Natural killer cell (primary cell): Measurements from ENCODE around the gene CYSRT1. TPM values are rescaled to one million over a fixed set of nuclear protein-coding genes. Genes with fewer than 3 reads are reported as not detected.

Experiments
- ATAC-seq, 3 donors: fragments of 150-1000 bp in 2 of 3; fragments of 200-7000 bp in 1 of 3; cut with Tn5 transposase; 1 replicate in 1 of 3; 2 replicates in 2 of 3; pipeline ENCODE4 v1.10.0; 2021; ENCODE audit warnings: mild to moderate bottlenecking in 2 of 3, moderate library complexity in 2 of 3
- DNase-seq, 2 donors: peaks; one replicate each; pipeline versions ENCODE4 v3.0.0 to v3.0.0-alpha.2; 2013 to 2021; ENCODE audit warnings: mixed read lengths in 1 of 2
- H3K27ac ChIP-seq: one replicate; pipeline ENCODE4 v1.5.1; 2013; ENCODE audit warnings: mild to moderate bottlenecking, low read length
- H3K27me3 ChIP-seq: one replicate; pipeline ENCODE4 v1.6.1; 2013; ENCODE audit warnings: low read length; ENCODE audit not compliant: control insufficient read depth, insufficient read depth
- H3K36me3 ChIP-seq: one replicate; pipeline ENCODE4 v1.6.1; 2013; ENCODE audit warnings: low read length; ENCODE audit not compliant: control insufficient read depth, insufficient read depth
- H3K4me1 ChIP-seq: one replicate; pipeline ENCODE4 v1.6.1; 2013; ENCODE audit warnings: low read length; ENCODE audit not compliant: control insufficient read depth, insufficient read depth
- H3K4me3 ChIP-seq: one replicate; pipeline ENCODE4 v1.5.1; 2013; ENCODE audit warnings: low read length
- H3K9me3 ChIP-seq: one replicate; pipeline ENCODE4 v1.6.1; 2013; ENCODE audit warnings: low read length; ENCODE audit not compliant: control insufficient read depth, insufficient read depth
- H3K27ac Mint-ChIP-seq, 2 donors: one replicate each; pipeline ENCODE4 v1.8.0; 2022; ENCODE audit warnings: mild to moderate bottlenecking in 2 of 2, mixed read lengths in 2 of 2, moderate library complexity in 1 of 2
- H3K27me3 Mint-ChIP-seq, 2 donors: one replicate each; pipeline ENCODE4 v1.8.0; 2022; ENCODE audit warnings: low read depth in 2 of 2, mixed read lengths in 2 of 2
- H3K36me3 Mint-ChIP-seq: one replicate; pipeline ENCODE4 v1.8.0; 2022; ENCODE audit warnings: mixed read lengths
- H3K4me1 Mint-ChIP-seq, 2 donors: one replicate each; pipeline ENCODE4 v1.8.0; 2022; ENCODE audit warnings: mixed read lengths in 2 of 2
- H3K4me3 Mint-ChIP-seq: one replicate; pipeline ENCODE4 v1.8.0; 2022; ENCODE audit warnings: mild to moderate bottlenecking, moderate library complexity, mixed read lengths
- H3K9me3 Mint-ChIP-seq, 2 donors: one replicate each; pipeline ENCODE4 v1.8.0; 2022; ENCODE audit warnings: mixed read lengths in 2 of 2
- WGBS: methylation state at CpG from one replicate; pipeline ENCODE4 v1.1.7; 2013; ENCODE audit warnings: missing lambda C conversion rate; ENCODE audit not compliant: insufficient coverage; 5-methylcytosine and 5-hydroxymethylcytosine counted together
- intact Hi-C: fragments of 100-400 bp; cut with micrococcal nuclease; formaldehyde crosslinking; loops from one replicate; pipeline ENCODE4 v1.14.2; 2022
- total RNA-seq, 4 donors: library from RNA; stranded (reverse); fragments of 120-200 nt in 1 of 4; gene quantifications; one replicate each; pipeline versions ENCODE4 v1.2.3 to v1.2.4, GENCODE V29; 2013 to 2022
- TF ChIP-seq, protein P1 (sequence below): fragments of 200-600 bp; IDR thresholded peaks from one replicate; pipeline ENCODE4 v1.8.0; 2022; ENCODE audit warnings: antibody characterized with exemption

CYSRT1 gene
- total RNA-seq, 3 donors from 2014 or later (not counting 1 experiment from before 2014, with no cell fraction given): 0.38 TPM; not detected in 2

DNA sequence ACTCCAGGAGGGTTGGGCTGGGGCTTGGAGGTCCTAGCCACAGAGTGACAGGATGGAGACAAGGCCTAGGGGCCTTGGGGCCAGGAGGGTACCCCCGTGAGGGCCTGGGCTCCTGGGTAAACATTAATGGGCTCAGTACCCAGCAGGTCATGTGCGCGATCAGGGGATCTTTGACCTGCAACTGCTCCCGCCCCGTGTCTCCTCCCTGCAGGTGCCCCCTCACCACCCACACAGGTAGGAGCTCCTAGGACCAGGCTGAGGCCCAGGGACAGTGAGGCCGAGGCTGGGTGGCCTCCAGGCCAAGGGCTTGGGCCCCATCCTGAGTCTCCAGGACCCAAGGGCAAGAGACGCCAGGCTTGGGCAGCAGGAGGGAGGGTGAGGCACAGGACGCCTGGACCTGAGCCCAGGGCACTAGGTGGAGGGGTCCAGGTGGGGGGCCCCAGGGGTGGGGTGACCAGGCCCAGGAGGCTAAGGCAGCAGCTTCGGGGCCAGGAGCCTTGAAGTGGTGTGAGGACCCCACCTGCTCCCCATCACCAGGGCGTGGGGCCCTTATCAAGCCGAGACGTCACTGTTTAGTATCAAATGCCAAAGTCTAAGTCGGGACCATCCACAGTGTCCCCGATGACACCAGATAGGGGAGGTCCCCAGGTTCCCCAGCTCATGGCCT is 5.9 kb downstream of the CYSRT1 start, which contains the start of gene SLC34A3:
Gene SLC34A3, plus strand, starts transcription at position 197 of the 667 bp plus-strand sequence. CDS start 802 bp downstream, outside the sequence.
- H3K4me3 ChIP-seq: no peak within 1 kb of the TSS
- no peaks in the 10 kb centered on the region for H3K9me3 Mint-ChIP-seq
- peaks cover 0 to 9% of the 10 kb centered on the region in 2 donors for H3K27me3 Mint-ChIP-seq
- H3K36me3 Mint-ChIP-seq: no peaks in the 10 kb centered on the region
- peaks cover 21% of the 10 kb centered on the region for H3K4me1 ChIP-seq
- ATAC-seq (no peak), DNase-seq (no peak)
- intact Hi-C loops: no loop called here
- no peaks in the 10 kb centered on the region for H3K9me3 ChIP-seq
- peaks cover 5 to 13% of the 10 kb centered on the region in 2 donors for H3K4me1 Mint-ChIP-seq
- no peak within 1 kb of the TSS for H3K4me3 Mint-ChIP-seq
- 84% methylated on average over 14 of the region's 14 CpGs for WGBS
- no peak within 1 kb of the TSS for H3K27ac ChIP-seq
- H3K27me3 ChIP-seq: peaks cover 9% of the 10 kb centered on the region
- no peak within 1 kb of the TSS for H3K27ac Mint-ChIP-seq
- TF ChIP-seq, protein P1, sequence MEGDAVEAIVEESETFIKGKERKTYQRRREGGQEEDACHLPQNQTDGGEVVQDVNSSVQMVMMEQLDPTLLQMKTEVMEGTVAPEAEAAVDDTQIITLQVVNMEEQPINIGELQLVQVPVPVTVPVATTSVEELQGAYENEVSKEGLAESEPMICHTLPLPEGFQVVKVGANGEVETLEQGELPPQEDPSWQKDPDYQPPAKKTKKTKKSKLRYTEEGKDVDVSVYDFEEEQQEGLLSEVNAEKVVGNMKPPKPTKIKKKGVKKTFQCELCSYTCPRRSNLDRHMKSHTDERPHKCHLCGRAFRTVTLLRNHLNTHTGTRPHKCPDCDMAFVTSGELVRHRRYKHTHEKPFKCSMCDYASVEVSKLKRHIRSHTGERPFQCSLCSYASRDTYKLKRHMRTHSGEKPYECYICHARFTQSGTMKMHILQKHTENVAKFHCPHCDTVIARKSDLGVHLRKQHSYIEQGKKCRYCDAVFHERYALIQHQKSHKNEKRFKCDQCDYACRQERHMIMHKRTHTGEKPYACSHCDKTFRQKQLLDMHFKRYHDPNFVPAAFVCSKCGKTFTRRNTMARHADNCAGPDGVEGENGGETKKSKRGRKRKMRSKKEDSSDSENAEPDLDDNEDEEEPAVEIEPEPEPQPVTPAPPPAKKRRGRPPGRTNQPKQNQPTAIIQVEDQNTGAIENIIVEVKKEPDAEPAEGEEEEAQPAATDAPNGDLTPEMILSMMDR: no peak
- H3K36me3 ChIP-seq: no peaks in the 10 kb centered on the region

DNA sequence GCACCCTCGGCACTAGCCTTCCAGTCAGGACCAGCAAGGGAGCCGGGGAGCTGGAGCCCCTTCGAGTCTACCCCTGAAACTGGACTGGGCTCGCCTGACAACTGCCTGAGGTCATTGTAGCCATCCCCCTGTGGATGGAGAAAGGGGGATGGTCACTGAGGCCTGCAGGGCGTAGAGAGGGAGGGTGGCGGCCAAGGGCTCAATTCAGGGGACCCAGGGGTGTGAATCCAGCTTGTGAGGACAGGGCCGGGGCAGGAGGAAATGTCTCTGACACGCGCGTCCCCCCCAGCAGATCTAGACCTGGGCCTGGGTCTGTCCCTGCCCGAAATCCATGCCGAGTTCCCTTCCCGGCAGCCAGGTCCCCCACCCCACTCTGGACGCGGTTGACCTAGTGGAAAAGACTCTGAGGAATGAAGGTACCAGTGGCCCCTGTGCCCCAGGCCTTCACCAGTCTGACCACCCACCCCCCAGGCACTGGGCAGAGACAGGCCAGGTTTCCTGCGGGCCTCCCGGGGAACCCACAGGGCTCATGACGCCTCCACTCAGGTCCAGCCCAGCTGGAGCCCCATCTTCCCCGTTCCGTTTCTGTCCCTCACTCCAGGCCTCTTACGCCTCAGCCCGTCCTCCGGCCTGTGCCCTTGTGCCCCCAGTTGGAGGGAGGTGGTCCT is 6.5 kb downstream of the CYSRT1 start:
- Mint-ChIP-seq H3K36me3 (no peaks in the 10 kb centered on the region), H3K4me1 (peaks cover 5 to 13% of the 10 kb centered on the region in 2 donors), H3K27me3 (peaks cover 0 to 9% of the 10 kb centered on the region in 2 donors), H3K4me3 (no peak overlapping the region), H3K27ac (no peak overlapping the region), H3K9me3 (no peaks in the 10 kb centered on the region)
- intact Hi-C loops: no loop called here
- WGBS: 91% methylated on average over 23 of the region's 23 CpGs
- H3K27ac ChIP-seq: no peak overlapping the region
- DNase-seq (no peak), ATAC-seq (no peak)
- no peak overlapping the region for H3K4me3 ChIP-seq
- TF ChIP-seq, protein P1: no peak
- H3K27me3 ChIP-seq: peaks cover 9% of the 10 kb centered on the region
- peaks cover 28% of the 10 kb centered on the region for H3K4me1 ChIP-seq
- no peaks in the 10 kb centered on the region for H3K9me3 ChIP-seq
- no peaks in the 10 kb centered on the region for H3K36me3 ChIP-seq

DNA sequence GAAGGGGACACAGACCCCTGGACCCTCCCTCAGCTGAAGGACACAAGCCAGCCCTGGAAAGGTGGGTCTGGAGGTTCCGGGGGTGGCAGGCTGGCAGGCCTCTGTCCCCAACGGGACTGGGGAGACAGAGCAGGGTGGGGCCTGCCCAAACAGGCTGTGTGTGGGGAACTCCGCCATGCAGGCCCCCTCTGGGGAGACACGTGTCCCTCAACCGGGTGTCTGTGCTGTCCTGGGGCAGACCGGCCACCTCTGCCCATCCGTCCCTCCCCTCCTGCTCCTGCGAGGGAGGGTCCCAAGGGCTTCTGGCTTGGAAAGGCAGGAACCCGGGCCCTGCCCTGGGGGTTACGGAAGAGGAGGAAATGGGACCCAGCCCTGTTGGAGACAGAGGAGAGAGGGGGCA is 7.1 kb downstream of the CYSRT1 start:
- H3K4me3 ChIP-seq: no peak overlapping the region
- TF ChIP-seq, protein P1: no peak
- no peak overlapping the region for H3K27ac ChIP-seq
- no peak overlapping the region for H3K27ac Mint-ChIP-seq
- intact Hi-C loops: no loop called here
- no peak overlapping the region for H3K4me3 Mint-ChIP-seq
- H3K36me3 ChIP-seq: no peaks in the 10 kb centered on the region
- no peaks in the 10 kb centered on the region for H3K9me3 Mint-ChIP-seq
- H3K27me3 ChIP-seq: peaks cover 7% of the 10 kb centered on the region
- WGBS: 85% methylated on average over 9 of the region's 10 CpGs
- DNase-seq (no peak), ATAC-seq (no peak)
- no peaks in the 10 kb centered on the region for H3K9me3 ChIP-seq
- peaks cover 0 to 9% of the 10 kb centered on the region in 2 donors for H3K27me3 Mint-ChIP-seq
- peaks cover 32% of the 10 kb centered on the region for H3K4me1 ChIP-seq
- H3K36me3 Mint-ChIP-seq: no peaks in the 10 kb centered on the region
- peaks cover 5 to 13% of the 10 kb centered on the region in 2 donors for H3K4me1 Mint-ChIP-seq
